DOHH2 (cell line): Measurements from ENCODE around the gene KRTAP4-3.
A peak's percentile ranks its signal among the peaks of the same experiment; 100 is the strongest.
"Not testable (repeated sequence)": the region's sequence is repeated elsewhere in the genome, so short reads cannot be mapped to it uniquely, and the experiment has no call there.

ENCODE experiments used
- H3F3A ChIP-seq: fragments of 200-600 bp; sonication (generic), shearing (Covaris generic); 2 replicates; pipeline ENCODE4 v1.6.0; 2016; ENCODE audit warnings: antibody characterized with exemption, mild to moderate bottlenecking; ENCODE audit not compliant: control insufficient read depth, insufficient read depth
- H3K27ac ChIP-seq: fragments of 200-600 bp; sonication (generic); 2 replicates; pipeline ENCODE4 v1.5.1; 2014; ENCODE audit warnings: low read depth, mild to moderate bottlenecking, low read length, moderate library complexity
- H3K27me3 ChIP-seq: fragments of 200-600 bp; sonication (generic); 2 replicates; pipeline ENCODE4 v1.6.1; 2014; ENCODE audit warnings: mild to moderate bottlenecking, low read length, mixed read lengths; ENCODE audit not compliant: control insufficient read depth
- H3K36me3 ChIP-seq: fragments of 200-600 bp; sonication (generic); 2 replicates; pipeline ENCODE4 v1.6.1; 2014; ENCODE audit warnings: mild to moderate bottlenecking, low read length, moderate library complexity, mixed read lengths; ENCODE audit not compliant: control insufficient read depth
- H3K4me1 ChIP-seq: fragments of 200-600 bp; sonication (generic); 2 replicates; pipeline ENCODE4 v1.6.1; 2014; ENCODE audit warnings: mild to moderate bottlenecking, low read length, mixed read lengths; ENCODE audit not compliant: control insufficient read depth
- H3K4me2 ChIP-seq: fragments of 200-600 bp; sonication (generic); 2 replicates; pipeline ENCODE4 v1.6.0; 2014; ENCODE audit warnings: mild to moderate bottlenecking, low read length, moderate library complexity
- H3K4me3 ChIP-seq: fragments of 200-600 bp; sonication (generic); 2 replicates; pipeline ENCODE4 v1.5.1; 2014; ENCODE audit warnings: mild to moderate bottlenecking, low read length, mixed read lengths
- H3K79me2 ChIP-seq: fragments of 200-600 bp; sonication (generic); 2 replicates; pipeline ENCODE4 v1.6.1; 2014; ENCODE audit warnings: mild to moderate bottlenecking, low read length, mixed read lengths; ENCODE audit not compliant: control insufficient read depth
- H3K9me2 ChIP-seq: fragments of 200-600 bp; sonication (generic); replicated peaks from 2 replicates; pipeline ENCODE4 v1.6.1; 2014; ENCODE audit warnings: mild to moderate bottlenecking, low read length, mixed read lengths; ENCODE audit not compliant: control insufficient read depth
- H3K9me3 ChIP-seq: fragments of 200-600 bp; sonication (generic); 2 replicates; pipeline ENCODE4 v1.6.1; 2014; ENCODE audit warnings: antibody characterized with exemption, low read length, mixed read lengths; ENCODE audit not compliant: control insufficient read depth, insufficient read depth
- H4K20me1 ChIP-seq: fragments of 200-600 bp; sonication (generic); 2 replicates; pipeline ENCODE4 v1.6.0; 2014; ENCODE audit warnings: low read depth, mild to moderate bottlenecking, antibody characterized with exemption, low read length, moderate library complexity; ENCODE audit not compliant: control insufficient read depth, insufficient read depth
- EZH2phosphoT487 ChIP-seq: fragments of 200-600 bp; sonication (generic); IDR thresholded peaks from 2 replicates; pipeline ENCODE4 v1.6.1; 2017; ENCODE audit warnings: borderline replicate concordance, mild to moderate bottlenecking, antibody characterized with exemption, low read length, moderate library complexity, mixed read lengths
- TF ChIP-seq, protein P1 (sequence below): fragments of 200-600 bp; sonication (generic); IDR thresholded peaks from one replicate; pipeline ENCODE4 v1.5.1; 2014; ENCODE audit warnings: antibody characterized with exemption, mild to moderate bottlenecking, low read depth, low read length; ENCODE audit not compliant: poor library complexity, severe bottlenecking

KRTAP4-3 gene

GRCh38 chr17:41125064-41125463 lies 43.0 kb downstream of the KRTAP4-3 start:
- no peak for TF ChIP-seq EZH2phosphoT487
- TF ChIP-seq, protein P1, sequence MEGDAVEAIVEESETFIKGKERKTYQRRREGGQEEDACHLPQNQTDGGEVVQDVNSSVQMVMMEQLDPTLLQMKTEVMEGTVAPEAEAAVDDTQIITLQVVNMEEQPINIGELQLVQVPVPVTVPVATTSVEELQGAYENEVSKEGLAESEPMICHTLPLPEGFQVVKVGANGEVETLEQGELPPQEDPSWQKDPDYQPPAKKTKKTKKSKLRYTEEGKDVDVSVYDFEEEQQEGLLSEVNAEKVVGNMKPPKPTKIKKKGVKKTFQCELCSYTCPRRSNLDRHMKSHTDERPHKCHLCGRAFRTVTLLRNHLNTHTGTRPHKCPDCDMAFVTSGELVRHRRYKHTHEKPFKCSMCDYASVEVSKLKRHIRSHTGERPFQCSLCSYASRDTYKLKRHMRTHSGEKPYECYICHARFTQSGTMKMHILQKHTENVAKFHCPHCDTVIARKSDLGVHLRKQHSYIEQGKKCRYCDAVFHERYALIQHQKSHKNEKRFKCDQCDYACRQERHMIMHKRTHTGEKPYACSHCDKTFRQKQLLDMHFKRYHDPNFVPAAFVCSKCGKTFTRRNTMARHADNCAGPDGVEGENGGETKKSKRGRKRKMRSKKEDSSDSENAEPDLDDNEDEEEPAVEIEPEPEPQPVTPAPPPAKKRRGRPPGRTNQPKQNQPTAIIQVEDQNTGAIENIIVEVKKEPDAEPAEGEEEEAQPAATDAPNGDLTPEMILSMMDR = no peak
- no peak overlapping the region for H3K27ac ChIP-seq
- H3K27me3 ChIP-seq = no peaks in the 10 kb centered on the region
- peaks cover 27% of the 10 kb centered on the region for H3K9me3 ChIP-seq
- H3K9me2 ChIP-seq = no peaks in the 10 kb centered on the region
- H4K20me1 ChIP-seq = no peaks in the 10 kb centered on the region
- H3K79me2 ChIP-seq = no peaks in the 10 kb centered on the region
- H3K4me1 ChIP-seq = peaks cover 44% of the 10 kb centered on the region
- H3K4me3 ChIP-seq = no peak overlapping the region
- H3K4me2 ChIP-seq = no peak overlapping the region
- H3F3A ChIP-seq = peaks cover 11% of the 10 kb centered on the region
- H3K36me3 ChIP-seq = peaks cover 11% of the 10 kb centered on the region; the same call in 1 of the 2 replicates

- not testable (repeated sequence) for H3K27ac ChIP-seq, H4K20me1 ChIP-seq, H3K4me2 ChIP-seq, H3K9me2 ChIP-seq, H3K27me3 ChIP-seq, H3K79me2 ChIP-seq
- H3K9me3 ChIP-seq = peaks cover 27% of the 10 kb centered on the region
- H3K4me1 ChIP-seq = peaks cover 54% of the 10 kb centered on the region
- H3F3A ChIP-seq = peaks cover 14% of the 10 kb centered on the region
- 0 out of 2 replicates have a peak within 1 kb of the TSS, but pooled peaks have one; percentile 2 for H3K4me3 ChIP-seq
- H3K36me3 ChIP-seq = peaks cover 11% of the 10 kb centered on the region; the same call in 1 of the 2 replicates
Observed at GRCh38 chr17:41123991-41124371, 44.0 kb downstream of the KRTAP4-3 start, which contains the start of gene KRTAP4-12. Gene KRTAP4-12 (minus strand): TSS chr17:41124182. CDS start chr17:41124122, 60 bp downstream.

- not testable (repeated sequence) for H3K27me3 ChIP-seq, H3K27ac ChIP-seq, H3K9me2 ChIP-seq, H4K20me1 ChIP-seq, H3K4me2 ChIP-seq, H3K79me2 ChIP-seq
- peaks cover 14% of the 10 kb centered on the region for H3F3A ChIP-seq
- H3K4me1 ChIP-seq = peaks cover 60% of the 10 kb centered on the region
- peaks cover 11% of the 10 kb centered on the region; the same call in 1 of the 2 replicates for H3K36me3 ChIP-seq
- 0 out of 2 replicates have a peak overlapping the region, but pooled peaks have one; percentile 2 for H3K4me3 ChIP-seq
- peaks cover 27% of the 10 kb centered on the region for H3K9me3 ChIP-seq
Observed at GRCh38 chr17:41123292-41123990, 44.6 kb downstream of the KRTAP4-3 start.

DNA sequence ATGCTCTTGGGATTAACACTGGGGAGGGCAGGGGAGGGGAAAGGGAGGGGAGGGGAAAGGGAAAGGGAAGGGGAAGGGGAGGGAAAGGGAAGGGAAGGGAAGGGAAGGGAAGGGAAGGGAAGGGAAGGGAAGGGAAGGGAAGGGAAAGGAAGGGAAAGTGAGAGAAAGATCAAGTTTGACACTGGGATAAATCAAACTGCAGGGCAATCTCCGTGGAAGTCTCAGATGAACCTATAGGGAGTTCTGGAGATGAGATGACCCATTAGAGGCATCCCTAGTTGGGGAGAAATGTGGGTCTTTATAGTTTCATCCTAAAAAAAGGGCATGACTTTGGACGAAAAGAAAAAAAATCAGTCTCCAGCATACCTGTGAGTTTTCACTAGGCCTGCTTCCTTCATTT lies 46.3 kb downstream of the KRTAP4-3 start:
- TF ChIP-seq, protein P1 = no peak
- TF ChIP-seq EZH2phosphoT487 = no peak
- Histone ChIP-seq H3K27ac (no peak overlapping the region), H3K79me2 (no peaks in the 10 kb centered on the region), H4K20me1 (no peaks in the 10 kb centered on the region), H3K9me2 (no peaks in the 10 kb centered on the region), H3K36me3 (peaks cover 11% of the 10 kb centered on the region), H3K4me3 (no peak overlapping the region), H3K9me3 (peaks cover 27% of the 10 kb centered on the region), H3K4me1 (peaks cover 77% of the 10 kb centered on the region), H3F3A (peaks cover 15% of the 10 kb centered on the region), H3K4me2 (no peak overlapping the region), H3K27me3 (no peaks in the 10 kb centered on the region)

GRCh38 chr17:41119696-41120690 lies 48.0 kb downstream of the KRTAP4-3 start:
- Histone ChIP-seq H3K27ac (peak overlapping the region; percentile 91), H3F3A (peaks cover 18% of the 10 kb centered on the region), H3K9me3 (peaks cover 22% of the 10 kb centered on the region), H3K36me3 (peaks cover 13% of the 10 kb centered on the region), H3K4me2 (peak overlapping the region; percentile 94), H3K4me3 (peak overlapping the region; percentile 68), H3K4me1 (peaks cover 91% of the 10 kb centered on the region)
- not testable (repeated sequence) for H4K20me1 ChIP-seq, H3K79me2 ChIP-seq, H3K9me2 ChIP-seq, H3K27me3 ChIP-seq
